H1 (cell line): ENCODE results near the gene FTHL17. TPM values are rescaled to one million over a fixed set of nuclear protein-coding genes. Genes with fewer than 3 reads are reported as not detected.

Experiments
- ATF3 ChIP-seq: IDR thresholded peaks from 2 replicates; pipeline ENCODE4 v1.6.1; 2011; ENCODE audit warnings: low read depth, mild to moderate bottlenecking, low read length; ENCODE audit not compliant: insufficient read depth
- GTF2F1 ChIP-seq: IDR thresholded peaks from 2 replicates; pipeline ENCODE4 v1.6.1; 2012; ENCODE audit warnings: low read depth, low read length, improper control_type of control experiment, borderline replicate concordance
- HDAC2 ChIP-seq, 2 experiments: fragments of 300-600 bp in 1 of 2; sonication (generic) in 1 of 2; IDR thresholded peaks; 2 replicates each; pipeline ENCODE4 v1.6.1; 2011 to 2012; ENCODE audit warnings: low read depth in 2 of 2, low read length in 2 of 2, mild to moderate bottlenecking in 2 of 2, moderate library complexity in 2 of 2, borderline replicate concordance in 1 of 2, inconsistent platforms in 1 of 2
- YY1 ChIP-seq: IDR thresholded peaks from 2 replicates; pipeline ENCODE4 v1.6.1; 2011; ENCODE audit warnings: low read depth, mild to moderate bottlenecking, low read length
- polyA plus RNA-seq, 7 experiments: library from polyadenylated mRNA; depleted of rRNA in 3 of 7; stranded (reverse) in 5 of 7; unstranded in 2 of 7; fragments of >200 nt in 5 of 7; fragments of 200-250 nt in 2 of 7; gene quantifications; 1 replicate in 5 of 7; 2 replicates in 1 of 7; 4 replicates in 1 of 7; pipeline versions ENCODE4 v1.2.1 to v1.2.3, GENCODE V29; 2011 to 2013; ENCODE audit warnings: missing spikeins in 2 of 7, mixed read lengths in 2 of 7
- total RNA-seq: library from RNA; stranded (reverse); fragmentation: NEBNext Ultra II Directional; extraction: Animal tissue kit (Norgen Biotek cat#: 25700); gene quantifications from 2 replicates; pipeline ENCODE4 v1.2.1, GENCODE V29; 2021

The FTHL17 gene
- total and polyA plus RNA-seq, 2 of the 8 experiments (the other 6 are each of a cell fraction or from before 2014, with no cell fraction given): not detected

GRCh38 chrX:31070057-31070468 is 1.8 kb downstream of the FTHL17 start (continued):
- TF ChIP-seq HDAC2 (IDR thresholded peaks at IDR 0.05; ENCODE audit: borderline replicate concordance in 1 of 2, low read depth in 2 of 2, low read length in 2 of 2) (no peak), ATF3 (no peak), YY1 (no peak), GTF2F1 (no peak)
